Ecto neural progenitor cell (in vitro differentiated cells): ENCODE data around the gene C1QTNF6.
"Not testable (repeated sequence)": the region's sequence is repeated elsewhere in the genome, so short reads cannot be mapped to it uniquely, and the experiment has no call there.

Experiments
- DNase-seq: peaks from one replicate; pipeline ENCODE4 v3.0.0-alpha.2; 2018; ENCODE audit warnings: low spot score

The C1QTNF6 gene

DNA sequence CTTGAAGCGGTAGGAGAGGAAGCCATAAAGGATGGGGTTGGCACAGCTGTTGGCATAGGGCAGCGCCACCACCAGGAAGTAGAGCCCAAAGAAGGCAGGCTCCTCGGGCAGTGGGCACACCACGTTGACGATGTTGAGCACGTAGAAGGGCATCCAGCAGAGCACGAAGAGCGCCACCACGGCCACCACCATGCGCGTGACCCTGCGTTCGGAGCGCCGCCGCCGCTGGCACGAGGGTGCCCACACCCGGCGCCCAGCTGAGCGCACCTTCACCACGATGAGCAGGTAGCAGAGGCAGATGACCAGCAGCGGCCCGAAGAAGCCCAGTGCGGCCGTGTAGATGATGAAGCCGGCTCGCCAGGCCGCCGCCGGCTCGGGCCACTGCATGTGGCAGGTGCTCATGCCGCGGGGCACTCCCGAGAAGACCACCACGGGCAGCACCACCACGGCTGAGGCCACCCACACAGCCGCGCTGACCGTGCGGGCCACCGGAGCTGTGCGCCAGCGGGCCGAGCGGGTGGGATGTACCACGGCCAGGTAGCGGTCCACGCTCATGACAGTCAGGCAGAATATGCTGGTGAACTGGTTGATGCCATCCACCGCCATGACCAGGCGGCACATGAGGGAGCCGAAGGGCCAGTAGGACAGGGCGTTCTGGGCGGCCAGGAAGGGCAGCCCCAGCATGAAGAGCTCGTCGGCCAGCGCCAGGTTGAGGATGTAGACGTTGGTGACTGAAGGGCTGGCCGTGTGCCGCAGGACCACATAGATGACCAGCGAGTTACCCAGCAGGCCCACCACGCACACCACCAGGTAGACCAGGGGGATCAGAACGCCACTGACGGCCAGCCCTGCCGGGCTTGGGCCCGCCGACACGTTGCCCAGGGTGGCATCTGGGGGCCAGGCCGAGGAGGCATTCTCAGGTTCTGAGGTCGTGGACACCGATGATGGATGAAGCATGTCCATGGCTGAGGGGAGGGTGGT, 19.1 kb upstream of the C1QTNF6 start:
- no peak for DNase-seq

- DNase-seq = no peak
Observed at GRCh38 chr22:37206118-37206840, 18.2 kb upstream of the C1QTNF6 start.

DNA sequence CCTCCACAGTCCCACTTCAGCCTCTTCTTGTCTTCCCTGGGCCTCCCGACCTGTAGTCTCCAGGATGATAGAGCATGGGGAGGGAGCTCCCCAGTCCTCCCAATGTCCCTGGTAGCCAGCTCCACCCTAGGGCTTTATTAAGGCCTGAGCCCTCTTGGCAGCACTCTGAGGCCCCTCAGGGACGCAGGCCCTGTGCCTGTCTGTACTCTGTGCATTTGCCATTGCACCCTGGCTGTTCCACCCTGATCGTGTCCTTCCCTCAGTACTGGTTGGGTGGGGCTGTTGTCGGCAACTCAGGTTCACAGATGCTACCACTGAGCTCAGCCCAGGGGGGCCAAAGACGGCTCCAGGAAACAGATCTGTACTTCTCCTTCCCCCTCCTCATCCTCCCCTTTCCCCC, 17.0 kb upstream of the C1QTNF6 start:
- DNase-seq = no peak

DNA sequence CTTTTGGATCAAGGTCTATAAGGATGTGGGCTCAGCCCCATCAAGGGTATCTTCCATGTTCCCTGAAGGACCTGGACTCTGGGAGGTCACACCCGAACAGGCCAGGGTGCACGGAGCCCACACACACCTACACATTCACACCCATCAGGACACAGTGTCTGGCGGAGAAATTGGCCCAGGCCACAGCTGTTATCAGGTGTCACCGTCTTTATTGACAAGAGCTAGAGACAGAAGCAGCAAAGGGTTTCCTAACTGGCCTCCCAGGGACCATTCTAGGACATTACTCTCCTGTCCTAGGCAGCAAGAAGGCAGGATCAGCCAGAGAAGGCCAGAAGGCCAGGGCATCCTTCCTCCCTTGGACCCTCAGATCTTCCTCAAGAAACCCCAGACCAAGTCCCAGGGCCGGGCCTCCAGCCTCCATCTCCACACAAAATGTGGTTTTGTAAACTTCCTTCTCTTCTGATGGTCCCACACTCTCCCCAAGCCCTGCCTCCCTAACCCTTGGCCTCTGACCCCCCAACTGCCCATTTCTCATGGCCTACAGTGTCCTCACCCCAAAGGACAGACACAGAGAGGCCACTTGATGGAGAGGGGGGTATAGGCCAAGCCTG, 16.1 kb upstream of the C1QTNF6 start:
- no peak for DNase-seq

DNA sequence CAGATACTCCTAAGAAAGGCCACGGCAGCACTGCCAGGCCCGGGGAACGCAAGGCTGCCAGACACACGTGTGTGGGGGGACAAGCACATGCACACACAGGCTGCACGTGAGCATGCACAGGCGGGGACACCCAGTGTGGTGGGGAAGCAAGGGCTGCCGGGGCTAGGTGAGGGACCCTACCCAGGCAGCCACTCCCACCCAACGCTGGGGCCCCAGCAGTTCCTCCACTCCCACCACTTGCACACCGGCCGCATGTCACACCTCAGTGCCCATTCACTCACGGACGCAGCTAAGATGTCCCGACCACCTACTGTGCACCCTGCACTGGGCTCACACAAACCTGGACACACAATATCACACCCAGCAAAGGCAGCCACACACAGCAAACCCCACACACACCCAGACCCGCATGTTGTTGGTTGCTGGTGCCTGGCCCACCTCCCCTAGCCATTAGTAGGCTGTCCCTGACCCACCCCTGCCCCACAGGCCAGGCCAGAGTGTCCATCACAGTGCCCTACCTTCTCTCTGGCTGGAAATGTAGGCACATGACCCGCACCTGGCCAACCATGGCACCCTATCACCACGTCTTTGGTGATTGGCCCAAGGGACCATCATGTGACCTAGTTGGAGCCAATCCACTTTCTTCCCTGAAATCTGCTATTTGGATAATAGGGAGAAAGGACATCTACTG, 15.5 kb upstream of the C1QTNF6 start:
- DNase-seq = no peak

GRCh38 chr22:37202716-37203115, 14.7 kb upstream of the C1QTNF6 start:
- no peak for DNase-seq

DNA sequence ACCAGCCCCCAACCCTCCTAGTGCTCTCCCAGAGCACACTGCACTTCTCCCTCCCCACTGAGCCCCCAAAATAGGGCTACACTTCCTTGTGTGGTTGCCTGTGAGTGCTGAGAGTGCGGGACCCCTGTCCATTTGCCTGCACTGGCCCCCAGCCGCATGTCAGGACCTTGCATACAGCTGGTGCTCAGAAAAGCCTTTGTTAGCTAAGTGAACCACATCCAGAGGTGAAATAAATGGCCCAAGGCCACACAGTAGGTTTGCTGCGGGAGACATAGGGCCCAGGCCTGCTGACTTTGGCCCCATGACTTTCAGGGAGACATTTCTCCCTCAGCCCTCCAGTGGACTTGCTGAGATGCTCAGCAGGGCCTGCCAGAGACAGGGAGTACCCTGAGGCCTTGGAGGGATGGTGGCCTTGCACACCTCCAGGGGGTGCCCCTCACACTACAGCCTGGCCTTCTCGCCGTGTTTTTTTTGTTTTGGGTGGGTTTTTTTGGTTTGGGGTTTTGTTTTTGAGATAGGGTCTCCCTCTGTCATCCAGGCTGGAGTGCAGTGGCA, 14.0 kb upstream of the C1QTNF6 start:
- no peak for DNase-seq

DNA sequence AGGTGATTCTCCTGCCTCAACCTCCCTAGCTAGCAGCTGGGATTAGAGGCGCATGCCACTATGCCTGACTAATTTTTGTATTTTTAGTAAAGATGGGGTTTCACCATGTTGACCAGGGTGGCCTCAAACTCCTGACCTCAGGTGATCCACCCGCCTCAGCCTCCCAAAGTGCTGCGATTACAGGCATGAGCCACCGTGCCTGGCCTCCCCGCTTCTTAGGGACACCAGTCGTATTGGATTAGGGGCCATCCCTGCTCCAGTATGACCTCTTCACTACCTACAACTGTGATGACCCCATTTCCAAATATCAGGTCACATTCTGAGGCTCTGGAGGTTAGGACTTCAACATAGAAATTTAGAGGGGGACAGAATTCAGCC, 13.4 kb upstream of the C1QTNF6 start:
- not testable (repeated sequence) for DNase-seq

DNA sequence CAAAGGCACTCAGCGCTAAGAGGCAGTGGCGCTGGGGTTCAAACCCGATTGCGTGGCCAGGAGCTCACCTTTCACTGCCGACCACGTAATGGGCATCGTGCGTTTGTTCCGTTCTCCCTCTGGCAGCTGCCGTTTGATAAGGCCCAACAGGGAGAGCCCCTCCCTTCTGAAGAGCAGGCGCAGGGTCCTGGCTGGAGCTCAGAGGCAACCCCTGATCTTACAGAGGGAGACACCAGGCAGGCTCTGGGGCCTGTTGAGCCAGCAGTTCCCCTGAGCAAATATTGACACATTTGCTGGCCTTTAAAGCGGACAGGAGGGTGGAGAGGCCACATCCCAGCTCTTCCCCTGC, 11.7 kb upstream of the C1QTNF6 start:
- no peak for DNase-seq

- DNase-seq = peak; percentile 100
Observed at GRCh38 chr22:37199103-37199759, 11.2 kb upstream of the C1QTNF6 start.

GRCh38 chr22:37198258-37199102, 10.4 kb upstream of the C1QTNF6 start:
- peak; percentile 90 for DNase-seq

DNA sequence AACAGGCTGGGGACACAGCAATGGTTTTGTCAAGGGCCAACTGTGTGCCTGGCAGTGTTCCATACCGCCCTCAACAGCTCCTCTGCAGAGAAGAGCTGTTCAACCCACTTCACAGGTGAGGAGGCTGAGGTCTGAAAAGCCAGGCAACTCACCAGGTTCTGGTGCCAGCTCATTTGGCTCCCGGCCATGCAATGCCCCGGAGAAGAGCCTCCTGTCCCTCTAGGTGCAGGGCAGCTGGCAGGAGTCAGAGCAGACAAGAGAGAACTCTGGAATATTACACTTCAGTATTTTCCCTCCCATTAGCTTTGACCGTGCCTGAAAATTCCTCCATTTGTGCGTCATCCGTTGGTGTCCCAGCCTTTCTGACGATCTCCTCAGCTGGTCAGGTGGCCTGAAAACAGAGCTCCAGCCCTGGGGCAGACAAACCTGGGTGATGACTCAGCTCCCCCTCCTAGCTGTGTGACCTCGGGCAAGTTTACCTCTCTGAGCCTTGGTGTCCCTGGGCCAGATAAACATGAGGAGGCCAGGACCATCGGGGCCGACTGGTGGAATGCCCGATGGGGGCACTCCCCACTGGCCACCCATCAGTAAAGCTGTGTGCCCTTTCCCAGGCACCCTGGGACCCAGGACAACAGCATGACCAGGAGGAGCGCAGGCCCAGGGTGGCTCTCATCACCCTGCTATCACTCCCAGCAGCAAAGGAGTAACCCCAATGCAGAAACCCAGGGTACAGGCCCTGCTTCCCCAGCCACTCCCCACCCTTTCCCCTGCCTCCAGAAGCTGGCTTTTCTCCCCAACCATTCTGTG, 9.6 kb upstream of the C1QTNF6 start:
- no peak for DNase-seq

- no peak for DNase-seq
Observed at GRCh38 chr22:37196539-37197450, 8.7 kb upstream of the C1QTNF6 start.

DNA sequence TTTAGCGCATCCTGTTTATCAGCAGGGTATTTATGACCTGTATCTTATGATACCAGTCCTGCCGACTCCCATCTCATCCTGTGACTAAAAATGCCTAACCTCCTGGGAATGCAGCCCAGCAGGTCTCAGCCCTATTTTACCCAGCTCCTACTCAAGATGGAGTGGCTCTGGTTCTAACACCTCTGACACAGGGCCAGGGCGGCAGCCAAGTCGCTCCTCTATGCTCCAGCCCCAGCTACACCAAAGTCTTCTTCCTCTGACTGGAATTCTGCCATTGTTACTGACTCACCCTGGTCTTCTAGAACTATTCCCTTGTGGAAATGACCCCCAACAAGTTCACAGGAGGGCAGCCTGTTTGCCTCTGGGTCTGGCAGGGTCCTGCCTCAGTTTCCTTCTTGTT, 7.9 kb upstream of the C1QTNF6 start:
- DNase-seq = no peak

- no peak for DNase-seq
Observed at GRCh38 chr22:37194750-37195149, 6.7 kb upstream of the C1QTNF6 start.

DNA sequence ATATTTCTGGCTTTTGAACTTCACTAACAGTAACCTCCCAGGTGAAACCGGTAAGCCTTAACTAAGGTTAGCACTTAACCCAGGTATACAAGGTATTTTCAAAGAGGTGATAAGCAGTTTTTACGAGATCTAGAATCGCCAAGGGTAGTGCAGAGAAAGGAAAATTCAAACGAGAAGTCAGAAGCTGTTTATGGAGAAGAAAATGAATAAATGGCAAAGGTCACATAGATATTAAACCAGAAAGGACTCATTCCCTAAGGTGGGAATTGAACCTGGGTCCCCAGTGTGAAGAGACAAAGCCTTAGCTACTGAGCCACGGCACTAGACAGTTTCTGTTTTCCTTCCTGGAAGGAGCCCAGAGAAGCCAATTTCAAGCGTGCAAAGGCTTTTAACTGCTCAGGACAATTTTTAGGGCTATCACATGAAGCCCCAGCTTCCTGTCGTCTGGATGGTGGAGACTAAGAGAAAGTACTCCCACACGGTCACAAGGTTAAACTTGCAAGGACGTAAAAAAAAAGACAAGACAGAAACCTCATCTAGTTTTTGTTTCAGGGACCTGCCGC, 5.7 kb upstream of the C1QTNF6 start:
- no peak for DNase-seq

DNA sequence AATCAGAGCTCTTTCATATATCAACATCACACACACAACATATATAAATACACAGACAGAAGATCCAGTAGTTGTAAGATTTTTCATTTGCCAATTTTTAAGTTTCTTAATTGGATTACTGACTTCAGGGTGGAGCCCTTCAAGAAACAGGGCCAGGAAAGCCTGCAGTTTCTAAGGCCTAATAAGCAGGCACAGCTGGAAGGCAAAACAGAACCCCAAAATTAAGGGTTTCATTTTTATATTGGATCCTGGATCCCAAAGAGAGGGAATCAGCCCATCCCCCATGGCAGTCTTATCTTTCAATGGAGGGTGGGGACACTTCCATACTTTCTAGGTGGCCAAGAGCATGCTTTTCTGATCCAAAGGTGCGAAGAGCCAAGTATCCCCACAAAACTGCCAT, 4.7 kb upstream of the C1QTNF6 start:
- no peak for DNase-seq

- DNase-seq = no peak
Observed at GRCh38 chr22:37192204-37192603, 4.2 kb upstream of the C1QTNF6 start.
